HG03342 (cell line): ENCODE data around the gene MAP3K12.
"Not testable (repeated sequence)": the region's sequence is repeated elsewhere in the genome, so short reads cannot be mapped to it uniquely, and the experiment has no call there.

ENCODE experiments used
- ATAC-seq: cut with Tn5 transposase; IDR thresholded peaks from one replicate; pipeline ENCODE4 v1.9.1; 2021; ENCODE audit warnings: mild to moderate bottlenecking, moderate library complexity; ENCODE audit not compliant: unreplicated experiment

MAP3K12 gene

GRCh38 chr12:53499266-53500141 is at the start of gene MAP3K12:
Gene MAP3K12, minus strand, starts transcription at chr12:53499458. Its CDS starts 12,067 bp downstream, at chr12:53487391.
- no peak for ATAC-seq

GRCh38 chr12:53548354-53548753 is 49.1 kb upstream of the MAP3K12 start:
- not testable (repeated sequence) for ATAC-seq

- ATAC-seq = peak; percentile 82
Observed at GRCh38 chr12:53543539-53543938, 44.3 kb upstream of the MAP3K12 start.

- no peak for ATAC-seq
Observed at GRCh38 chr12:53539526-53539925, 40.3 kb upstream of the MAP3K12 start.

GRCh38 chr12:53538209-53538689 is 39.0 kb upstream of the MAP3K12 start:
- ATAC-seq = no peak

GRCh38 chr12:53536962-53537361 is 37.7 kb upstream of the MAP3K12 start:
- no peak for ATAC-seq

- ATAC-seq = no peak
Observed at GRCh38 chr12:53533471-53533870, 34.2 kb upstream of the MAP3K12 start.

- no peak for ATAC-seq
Observed at GRCh38 chr12:53532524-53533445, 33.5 kb upstream of the MAP3K12 start.

- ATAC-seq = no peak
Observed at GRCh38 chr12:53532021-53532420, 32.8 kb upstream of the MAP3K12 start.

- ATAC-seq = no peak
Observed at GRCh38 chr12:53530920-53531319, 31.7 kb upstream of the MAP3K12 start.

GRCh38 chr12:53530061-53530460 is 30.8 kb upstream of the MAP3K12 start:
- ATAC-seq = no peak

- no peak for ATAC-seq
Observed at GRCh38 chr12:53524476-53524875, 25.2 kb upstream of the MAP3K12 start.

- no peak for ATAC-seq
Observed at GRCh38 chr12:53523131-53523530, 23.9 kb upstream of the MAP3K12 start.

- no peak for ATAC-seq
Observed at GRCh38 chr12:53518381-53518780, 19.1 kb upstream of the MAP3K12 start.

GRCh38 chr12:53516758-53517455 is 17.6 kb upstream of the MAP3K12 start:
- ATAC-seq = no peak

- no peak for ATAC-seq
Observed at GRCh38 chr12:53515291-53515680, 16.0 kb upstream of the MAP3K12 start.

- no peak for ATAC-seq
Observed at GRCh38 chr12:53514628-53515290, 15.5 kb upstream of the MAP3K12 start.

- no peak for ATAC-seq
Observed at GRCh38 chr12:53513712-53514410, 14.6 kb upstream of the MAP3K12 start.

GRCh38 chr12:53510181-53510812 is 11.0 kb upstream of the MAP3K12 start:
- no peak for ATAC-seq
